OCI-LY1 (cell line): ENCODE results near the gene OLA1.

Experiments
- H2AFZ ChIP-seq: fragments of 200-600 bp; sonication (generic), shearing (Covaris generic); 2 replicates; pipeline ENCODE4 v1.6.0; 2014; ENCODE audit warnings: antibody characterized with exemption, mild to moderate bottlenecking, low read length
- H3F3A ChIP-seq: fragments of 200-600 bp; sonication (generic), shearing (Covaris generic); 2 replicates; pipeline ENCODE4 v1.6.0; 2014; ENCODE audit warnings: mild to moderate bottlenecking, antibody characterized with exemption, low read length, moderate library complexity; ENCODE audit not compliant: insufficient read depth
- H3K27ac ChIP-seq: fragments of 200-600 bp; sonication (generic); 2 replicates; pipeline ENCODE4 v1.5.1; 2014; ENCODE audit warnings: low read length, mixed run types, mild to moderate bottlenecking, low read depth; ENCODE audit not compliant: poor library complexity, severe bottlenecking
- H3K27me3 ChIP-seq: fragments of 200-600 bp; sonication (generic); 2 replicates; pipeline ENCODE4 v1.6.0; 2014; ENCODE audit warnings: antibody characterized with exemption, mild to moderate bottlenecking, low read length, moderate library complexity; ENCODE audit not compliant: insufficient read depth
- H3K36me3 ChIP-seq: fragments of 200-600 bp; sonication (generic); 2 replicates; pipeline ENCODE4 v1.6.1; 2014; ENCODE audit warnings: mild to moderate bottlenecking, antibody characterized with exemption, low read length, moderate library complexity, mixed read lengths; ENCODE audit not compliant: insufficient read depth
- H3K4me1 ChIP-seq: fragments of 200-600 bp; sonication (generic); 2 replicates; pipeline ENCODE4 v1.5.1; 2014; ENCODE audit warnings: mild to moderate bottlenecking, low read length, moderate library complexity; ENCODE audit not compliant: insufficient read depth, severe bottlenecking
- H3K4me2 ChIP-seq: fragments of 200-600 bp; sonication (generic), shearing (Covaris generic); 2 replicates; pipeline ENCODE4 v1.6.1; 2014; ENCODE audit warnings: low read length
- H3K4me3 ChIP-seq: fragments of 200-600 bp; sonication (generic); 2 replicates; pipeline ENCODE4 v1.5.1; 2014; ENCODE audit warnings: low read length, low read depth, mild to moderate bottlenecking, mixed read lengths; ENCODE audit not compliant: poor library complexity, severe bottlenecking
- H3K79me2 ChIP-seq: fragments of 200-600 bp; shearing (Covaris generic); 2 replicates; pipeline ENCODE4 v1.6.1; 2016; ENCODE audit warnings: mixed run types, low read length, mixed read lengths; ENCODE audit not compliant: insufficient read depth
- H3K9ac ChIP-seq: fragments of 200-600 bp; sonication (generic), shearing (Covaris generic); 2 replicates; pipeline ENCODE4 v1.6.1; 2014; ENCODE audit warnings: mild to moderate bottlenecking, low read length, mixed read lengths
- H3K9me2 ChIP-seq: fragments of 200-600 bp; sonication (generic), shearing (Covaris generic); 2 replicates; pipeline ENCODE4 v1.6.1; 2014; ENCODE audit warnings: low read depth, mild to moderate bottlenecking, low read length, mixed read lengths
- H3K9me3 ChIP-seq: fragments of 200-600 bp; shearing (Covaris generic); 2 replicates; pipeline ENCODE4 v1.6.1; 2014; ENCODE audit warnings: low read length, mixed read lengths
- H4K20me1 ChIP-seq: fragments of 200-600 bp; sonication (generic), shearing (Covaris generic); 2 replicates; pipeline ENCODE4 v1.6.0; 2016; ENCODE audit warnings: mild to moderate bottlenecking, low read length; ENCODE audit not compliant: insufficient read depth
- EZH2 ChIP-seq: fragments of 200-600 bp; sonication (generic), shearing (Covaris generic); IDR thresholded peaks from 2 replicates; pipeline ENCODE4 v1.8.0; 2017; ENCODE audit warnings: borderline replicate concordance, mixed run types, mild to moderate bottlenecking, antibody characterized with exemption, low read length, moderate library complexity, mixed read lengths
- TF ChIP-seq, protein P1 (sequence below): fragments of 200-600 bp; sonication (generic), shearing (Covaris generic); IDR thresholded peaks from 2 replicates; pipeline ENCODE4 v1.5.1; 2017; ENCODE audit warnings: mild to moderate bottlenecking, antibody characterized with exemption, low read length, moderate library complexity, mixed read lengths

Gene OLA1

DNA sequence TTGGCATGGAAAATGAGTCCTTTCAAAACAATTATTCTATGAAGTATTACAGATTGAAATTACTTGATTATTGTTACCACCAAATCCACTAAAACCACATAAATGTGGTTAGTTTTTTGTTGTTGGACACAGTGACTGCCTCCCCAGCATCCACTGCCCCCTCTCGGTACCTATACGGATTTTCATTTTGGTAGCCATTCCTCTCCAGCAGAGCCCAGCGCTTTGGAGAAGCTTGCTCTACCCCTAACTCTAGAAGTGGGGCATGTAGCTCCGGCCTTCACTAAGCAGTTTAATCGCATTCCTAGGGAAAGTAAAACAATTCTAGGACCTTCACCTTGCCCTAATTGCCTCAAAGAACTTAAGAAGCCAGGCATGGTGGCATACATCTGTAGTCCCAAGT lies 24.2 kb downstream of the OLA1 start:
- H3K4me2 ChIP-seq = no peak overlapping the region
- peaks cover 75% of the 10 kb centered on the region for H3K36me3 ChIP-seq
- H3K27ac ChIP-seq = no peak overlapping the region
- H3F3A ChIP-seq = no peaks in the 10 kb centered on the region
- no peak overlapping the region for H3K4me3 ChIP-seq
- no peaks in the 10 kb centered on the region for H3K9me3 ChIP-seq
- H2AFZ ChIP-seq = no peak overlapping the region
- no peaks in the 10 kb centered on the region for H3K79me2 ChIP-seq
- H3K9me2 ChIP-seq = no peaks in the 10 kb centered on the region
- H4K20me1 ChIP-seq = no peaks in the 10 kb centered on the region
- H3K27me3 ChIP-seq = no peaks in the 10 kb centered on the region
- TF ChIP-seq EZH2 = no peak
- TF ChIP-seq, protein P1, sequence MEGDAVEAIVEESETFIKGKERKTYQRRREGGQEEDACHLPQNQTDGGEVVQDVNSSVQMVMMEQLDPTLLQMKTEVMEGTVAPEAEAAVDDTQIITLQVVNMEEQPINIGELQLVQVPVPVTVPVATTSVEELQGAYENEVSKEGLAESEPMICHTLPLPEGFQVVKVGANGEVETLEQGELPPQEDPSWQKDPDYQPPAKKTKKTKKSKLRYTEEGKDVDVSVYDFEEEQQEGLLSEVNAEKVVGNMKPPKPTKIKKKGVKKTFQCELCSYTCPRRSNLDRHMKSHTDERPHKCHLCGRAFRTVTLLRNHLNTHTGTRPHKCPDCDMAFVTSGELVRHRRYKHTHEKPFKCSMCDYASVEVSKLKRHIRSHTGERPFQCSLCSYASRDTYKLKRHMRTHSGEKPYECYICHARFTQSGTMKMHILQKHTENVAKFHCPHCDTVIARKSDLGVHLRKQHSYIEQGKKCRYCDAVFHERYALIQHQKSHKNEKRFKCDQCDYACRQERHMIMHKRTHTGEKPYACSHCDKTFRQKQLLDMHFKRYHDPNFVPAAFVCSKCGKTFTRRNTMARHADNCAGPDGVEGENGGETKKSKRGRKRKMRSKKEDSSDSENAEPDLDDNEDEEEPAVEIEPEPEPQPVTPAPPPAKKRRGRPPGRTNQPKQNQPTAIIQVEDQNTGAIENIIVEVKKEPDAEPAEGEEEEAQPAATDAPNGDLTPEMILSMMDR = no peak
- H3K9ac ChIP-seq = no peak overlapping the region
- H3K4me1 ChIP-seq = no peaks in the 10 kb centered on the region

DNA sequence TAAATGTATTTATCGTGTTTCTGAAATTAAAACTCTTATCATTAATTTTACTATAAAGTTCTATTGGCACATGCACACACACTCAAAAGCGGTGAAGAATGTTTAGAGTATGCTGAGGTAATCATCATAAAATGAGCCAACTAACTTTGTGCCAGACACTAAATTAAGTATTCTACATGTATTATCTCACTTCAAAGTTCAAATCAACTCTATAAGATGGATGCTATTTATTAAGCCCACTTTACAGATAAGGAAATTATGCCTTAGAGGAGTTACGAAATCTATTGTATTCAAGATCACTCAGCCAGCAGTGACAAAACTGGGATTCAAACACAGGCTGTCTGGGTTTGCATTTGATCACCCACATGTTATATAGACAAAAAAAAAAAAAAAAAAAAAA lies 24.9 kb downstream of the OLA1 start:
- H3K36me3 ChIP-seq = peaks cover 68% of the 10 kb centered on the region
- H2AFZ ChIP-seq = no peak overlapping the region
- H3K9ac ChIP-seq = no peak overlapping the region
- no peaks in the 10 kb centered on the region for H4K20me1 ChIP-seq
- no peaks in the 10 kb centered on the region for H3K4me1 ChIP-seq
- no peak for TF ChIP-seq EZH2
- TF ChIP-seq, protein P1 = no peak
- H3K79me2 ChIP-seq = no peaks in the 10 kb centered on the region
- H3K9me2 ChIP-seq = no peaks in the 10 kb centered on the region
- H3K9me3 ChIP-seq = no peaks in the 10 kb centered on the region
- H3F3A ChIP-seq = no peaks in the 10 kb centered on the region
- H3K27ac ChIP-seq = no peak overlapping the region
- H3K4me3 ChIP-seq = no peak overlapping the region
- H3K4me2 ChIP-seq = no peak overlapping the region
- H3K27me3 ChIP-seq = no peaks in the 10 kb centered on the region

DNA sequence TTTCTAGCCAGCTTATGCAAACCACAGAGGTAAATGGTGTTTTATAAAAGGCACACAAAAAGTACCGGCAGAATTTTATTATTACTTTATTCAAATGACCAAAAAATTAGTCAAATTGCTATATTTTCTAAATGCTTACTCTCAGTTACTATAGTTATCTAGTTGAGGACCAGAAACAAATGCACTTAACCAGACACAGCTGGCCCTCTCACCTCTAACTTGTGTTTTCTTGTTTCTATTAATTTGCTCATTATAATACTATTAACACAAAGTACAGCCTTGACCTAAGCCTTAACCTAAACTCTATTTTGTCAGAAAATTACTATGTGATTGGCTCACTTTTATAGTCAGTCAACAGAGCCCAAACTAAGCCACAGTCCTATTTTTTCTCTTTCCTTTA lies 26.2 kb downstream of the OLA1 start:
- Histone ChIP-seq H3K79me2 (peaks cover 3% of the 10 kb centered on the region; the same call in 1 of the 2 replicates), H3K4me3 (no peak overlapping the region), H3F3A (no peaks in the 10 kb centered on the region), H3K9ac (no peak overlapping the region), H2AFZ (no peak overlapping the region), H3K27me3 (no peaks in the 10 kb centered on the region), H3K9me3 (no peaks in the 10 kb centered on the region), H3K4me1 (no peaks in the 10 kb centered on the region), H3K9me2 (no peaks in the 10 kb centered on the region), H4K20me1 (no peaks in the 10 kb centered on the region), H3K36me3 (peaks cover 62% of the 10 kb centered on the region), H3K27ac (no peak overlapping the region), H3K4me2 (no peak overlapping the region)
- no peak for TF ChIP-seq EZH2
- TF ChIP-seq, protein P1 = no peak
